ENCODE measurements around the gene EVA1A.

EVA1A gene, protein sequence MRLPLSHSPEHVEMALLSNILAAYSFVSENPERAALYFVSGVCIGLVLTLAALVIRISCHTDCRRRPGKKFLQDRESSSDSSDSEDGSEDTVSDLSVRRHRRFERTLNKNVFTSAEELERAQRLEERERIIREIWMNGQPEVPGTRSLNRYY

DNA sequence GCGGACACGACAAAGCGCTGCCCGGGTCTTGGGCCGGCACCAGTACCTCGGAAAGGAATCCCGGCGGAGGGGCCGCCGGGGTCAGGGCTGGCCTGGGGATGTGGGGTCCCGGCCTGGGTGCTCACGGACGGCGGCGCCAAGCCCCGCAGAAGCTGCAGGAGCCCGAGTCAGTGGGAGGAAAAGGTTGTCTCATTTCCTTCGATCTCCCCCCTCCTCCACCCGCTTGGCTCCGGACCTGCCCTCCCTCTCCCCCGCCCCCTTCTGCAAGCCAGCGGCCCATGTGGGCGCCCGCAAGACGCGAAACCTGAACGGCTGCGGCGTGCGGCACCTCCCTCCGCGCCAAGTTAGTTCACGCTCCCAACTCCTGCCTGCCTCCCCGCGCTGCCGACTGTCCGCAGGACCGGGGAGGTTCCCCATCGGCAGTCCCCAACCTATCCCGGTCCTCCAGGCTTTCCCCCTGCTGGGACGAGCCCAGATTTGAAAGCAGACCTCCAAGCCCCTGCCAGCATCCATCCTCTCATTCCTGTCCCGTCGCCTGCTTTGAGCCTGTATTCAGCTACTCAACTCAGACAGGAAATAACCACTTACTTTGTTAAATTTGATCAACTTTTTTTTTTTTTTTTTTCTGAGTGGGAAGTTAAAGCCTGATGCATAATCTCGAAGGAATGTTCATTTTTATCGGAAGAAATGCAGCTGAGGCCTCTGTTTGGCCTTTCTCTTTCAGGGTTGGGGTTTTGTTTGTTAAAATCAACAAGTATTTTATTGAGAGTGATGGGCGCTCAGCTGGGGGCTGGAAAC, at the start of gene EVA1A:
Gene EVA1A, minus strand, starts transcription at position 172 of the 798 bp plus-strand sequence. CDS start 42,799 bp downstream, outside the sequence.
- DNase-seq (ENCODE audit: low read depth in 3 of 3): peak in 1 of 3 donors; percentile 3

DNA sequence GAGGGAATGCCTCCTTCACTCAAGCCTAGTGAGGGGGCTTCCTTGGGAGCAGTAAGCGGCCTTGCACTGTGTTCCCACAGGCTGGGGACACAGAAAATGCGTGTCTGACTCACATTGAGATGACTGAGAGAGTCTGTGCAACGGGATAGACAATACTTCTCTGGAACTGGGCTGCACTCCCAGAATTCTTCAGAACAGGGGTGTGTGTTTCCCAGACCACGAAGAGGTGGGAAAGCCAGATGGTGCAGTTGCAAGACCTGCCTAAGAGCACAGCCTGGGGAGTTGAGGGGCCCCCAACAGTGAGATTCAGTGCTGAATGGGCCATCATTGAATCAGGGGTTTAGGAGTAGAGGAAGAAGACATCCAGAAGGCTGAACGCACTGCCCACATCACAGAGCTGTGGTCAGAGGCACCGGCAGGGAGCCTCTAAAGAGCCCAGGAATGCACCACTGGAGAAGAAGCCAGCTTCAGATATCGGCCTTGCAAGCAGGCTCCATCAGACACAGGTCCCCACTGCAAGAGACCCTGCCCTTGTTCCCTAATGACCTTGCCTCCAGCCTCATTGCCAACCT, 49.3 kb upstream of the EVA1A start:
- no peak for DNase-seq (ENCODE audit: low read depth in 3 of 3)

DNA sequence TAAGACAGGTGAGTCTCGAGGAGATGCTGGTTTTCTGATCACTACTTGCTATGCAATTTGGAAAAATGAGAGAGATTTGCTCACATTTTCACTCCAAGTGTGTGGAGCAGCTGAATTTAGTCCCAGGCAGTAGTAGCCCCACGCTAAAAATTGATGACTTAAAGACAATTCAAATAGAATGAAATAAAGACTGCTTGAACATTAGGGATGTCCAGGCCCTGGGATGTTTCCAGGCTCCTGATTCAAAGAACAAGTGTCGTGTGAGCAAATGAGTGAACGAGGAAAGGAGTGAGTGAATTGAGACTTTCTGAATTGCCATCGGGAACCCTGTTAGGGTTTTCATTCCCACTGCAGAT, 48.6 kb upstream of the EVA1A start:
- no peak for DNase-seq (ENCODE audit: low read depth in 3 of 3)

DNA sequence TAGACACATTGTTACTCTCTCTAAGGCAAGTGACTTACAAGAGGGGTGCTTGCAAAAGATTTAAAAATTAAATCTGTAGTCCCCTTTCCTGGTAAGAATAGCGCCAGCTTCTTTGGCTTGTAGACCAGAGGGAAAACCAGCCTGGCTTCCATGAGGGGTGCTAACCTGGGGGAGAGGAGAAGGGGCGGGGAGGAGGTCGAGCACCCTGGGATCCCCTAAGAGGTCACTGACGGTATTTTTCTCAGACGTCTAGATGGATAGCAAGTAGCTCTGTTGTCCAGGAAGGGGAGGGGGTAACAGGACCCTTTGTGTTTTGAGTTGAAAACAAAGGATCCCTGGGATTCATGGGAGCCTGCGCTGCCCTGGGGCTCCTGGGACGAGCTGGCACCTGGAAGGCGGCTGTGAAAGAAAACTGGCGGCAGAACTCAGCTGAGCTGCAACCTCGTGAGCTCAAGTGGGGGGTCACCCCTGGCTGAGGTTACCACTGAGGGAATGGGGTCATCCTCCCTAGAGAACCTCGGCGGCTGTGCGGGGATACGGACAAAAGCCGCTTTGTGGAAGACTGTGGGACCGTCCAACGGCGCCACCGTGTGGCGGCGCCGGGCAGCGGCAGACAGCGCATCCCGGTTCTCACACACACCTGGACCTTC, 48.1 kb upstream of the EVA1A start:
- peak; percentile 19 to 21 (median 21) for DNase-seq (ENCODE audit: low read depth in 3 of 3)

DNA sequence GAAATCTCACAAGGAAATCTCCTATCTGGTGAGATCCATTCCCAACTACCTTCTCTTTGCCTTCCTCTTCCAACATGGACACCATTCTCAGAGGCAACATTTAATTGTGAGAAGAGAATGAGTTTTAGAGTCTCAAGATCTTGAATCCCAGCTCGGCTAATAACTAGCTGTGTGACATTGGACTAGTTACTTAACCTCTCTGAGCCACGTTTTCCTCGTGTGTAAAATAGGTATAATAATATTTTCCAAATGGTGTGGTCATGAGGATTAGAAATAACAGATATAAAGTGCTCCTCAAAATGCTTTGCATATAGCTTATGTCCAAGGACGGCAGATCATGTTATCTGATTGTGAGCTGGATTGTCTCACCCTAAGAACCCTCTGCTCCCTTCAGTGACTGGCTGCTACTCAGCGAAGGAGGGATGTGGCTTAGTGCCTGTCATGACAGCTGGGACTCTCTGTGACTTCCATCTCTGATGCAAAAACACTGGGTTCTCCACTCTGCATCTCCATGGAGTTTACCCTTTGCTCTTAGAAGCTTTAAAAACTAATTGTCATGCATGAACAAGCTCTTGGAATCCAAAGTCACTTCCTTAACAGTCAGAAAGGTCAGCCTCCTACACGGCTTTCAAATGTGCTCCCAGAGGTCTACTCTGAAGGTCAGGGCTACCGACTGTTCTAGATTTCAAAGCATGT, 47.4 kb upstream of the EVA1A start:
- DNase-seq (ENCODE audit: low read depth in 3 of 3): no peak

DNA sequence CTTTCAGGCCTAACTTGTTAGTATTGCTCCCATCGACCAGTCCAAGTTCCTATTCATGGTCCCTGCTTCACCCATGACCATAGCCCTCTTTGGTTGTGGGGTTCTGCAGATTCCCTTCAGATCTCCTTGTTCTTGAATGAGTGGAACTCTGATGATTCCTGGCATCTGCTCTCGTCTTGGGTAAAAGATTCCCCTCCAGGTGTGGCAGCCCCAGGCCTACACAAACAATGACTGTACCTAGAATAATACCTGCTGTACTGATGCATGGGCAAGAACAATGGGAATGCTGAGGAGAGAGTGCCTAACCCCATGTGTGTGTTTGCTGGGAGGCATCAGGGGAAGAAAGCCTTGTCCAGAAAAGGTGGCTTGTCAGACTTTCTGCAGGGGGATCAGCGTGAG, 46.7 kb upstream of the EVA1A start:
- no peak for DNase-seq (ENCODE audit: low read depth in 3 of 3)

DNA sequence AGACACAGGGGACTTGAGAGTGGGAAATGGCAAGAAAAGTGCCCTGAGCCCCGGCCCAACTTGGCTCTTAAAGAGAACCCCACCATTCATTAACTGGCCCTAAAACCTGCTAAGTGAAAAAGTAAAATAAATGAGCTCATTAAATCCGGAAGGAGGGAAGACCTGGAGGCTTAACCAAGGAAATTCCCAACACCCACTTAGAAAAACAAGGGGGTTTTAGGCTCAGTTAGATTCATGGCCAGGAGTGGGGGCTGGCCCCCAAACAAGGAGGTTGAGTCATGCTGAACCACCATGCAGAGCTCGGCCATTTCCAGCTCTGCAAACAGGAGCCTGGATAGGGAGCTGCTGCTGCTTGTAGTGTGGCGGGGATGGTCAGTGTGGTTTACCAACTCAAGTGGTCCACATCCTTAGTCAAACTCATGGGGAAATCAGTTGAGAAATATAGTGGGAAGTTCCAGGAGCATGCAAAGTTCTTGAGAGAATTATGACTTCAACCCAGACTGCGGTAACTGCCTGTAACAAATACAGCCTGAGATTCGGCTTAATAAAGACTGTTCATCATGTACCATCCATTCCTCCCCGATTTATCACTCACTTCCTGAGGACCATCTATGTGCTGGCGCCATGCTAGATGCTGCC, 46.1 kb upstream of the EVA1A start:
- DNase-seq (ENCODE audit: low read depth in 3 of 3): no peak

DNA sequence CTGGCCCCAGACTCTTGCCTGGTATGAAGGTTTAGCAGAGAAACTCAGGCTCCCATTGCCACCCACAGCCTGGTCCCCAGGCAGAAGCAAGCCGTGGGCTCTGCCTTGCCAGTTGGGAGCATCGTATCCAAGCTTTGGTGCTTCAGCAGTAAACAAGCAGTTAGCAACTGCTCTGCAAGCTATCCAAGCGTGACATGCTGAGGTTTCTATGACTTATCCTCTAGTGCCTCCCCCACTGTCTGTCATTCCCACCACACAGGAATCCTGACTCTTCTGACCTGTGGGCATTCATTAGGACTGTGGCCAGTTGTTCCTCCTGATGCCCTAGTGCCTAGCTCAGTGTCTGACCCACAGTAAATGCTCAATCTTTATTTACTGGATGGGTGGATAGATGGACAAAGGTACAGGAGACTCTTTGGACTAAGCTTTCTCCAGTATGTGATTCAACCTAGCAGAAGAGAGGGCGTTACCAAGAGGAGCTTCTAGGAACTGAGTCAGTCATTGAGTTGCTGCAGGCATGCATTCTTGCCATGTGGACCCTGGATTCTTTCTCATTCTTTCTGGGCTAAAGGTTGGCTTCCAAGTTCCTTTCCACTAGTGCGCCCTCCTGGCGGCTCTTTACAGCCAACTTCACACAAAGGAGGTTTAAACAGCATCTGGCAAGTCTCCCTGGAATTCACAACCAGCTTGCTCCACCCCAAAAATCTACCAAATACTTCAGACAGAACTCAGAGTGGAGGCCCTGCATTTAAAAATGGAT, 45.2 kb upstream of the EVA1A start:
- DNase-seq (ENCODE audit: low read depth in 3 of 3): no peak

DNA sequence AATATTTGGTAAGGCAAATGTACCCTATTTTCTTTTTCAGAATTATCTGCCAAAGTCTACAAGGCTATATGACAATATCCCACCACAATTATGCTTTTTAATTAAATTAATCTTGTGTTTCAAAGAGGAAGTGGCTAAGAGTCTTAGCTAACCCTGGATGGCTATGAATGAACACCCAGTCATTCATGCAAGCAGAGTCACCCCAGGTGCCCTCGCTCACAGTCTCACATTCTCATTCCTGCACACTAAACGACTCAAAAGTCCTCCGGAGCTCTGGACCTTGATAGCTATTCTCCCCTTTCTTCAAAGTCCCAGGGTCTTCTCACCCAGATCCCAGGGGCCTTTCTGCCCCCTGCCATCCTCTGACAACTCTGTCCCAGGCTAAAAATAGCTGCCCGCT, 43.7 kb upstream of the EVA1A start:
- no peak for DNase-seq (ENCODE audit: low read depth in 3 of 3)

DNA sequence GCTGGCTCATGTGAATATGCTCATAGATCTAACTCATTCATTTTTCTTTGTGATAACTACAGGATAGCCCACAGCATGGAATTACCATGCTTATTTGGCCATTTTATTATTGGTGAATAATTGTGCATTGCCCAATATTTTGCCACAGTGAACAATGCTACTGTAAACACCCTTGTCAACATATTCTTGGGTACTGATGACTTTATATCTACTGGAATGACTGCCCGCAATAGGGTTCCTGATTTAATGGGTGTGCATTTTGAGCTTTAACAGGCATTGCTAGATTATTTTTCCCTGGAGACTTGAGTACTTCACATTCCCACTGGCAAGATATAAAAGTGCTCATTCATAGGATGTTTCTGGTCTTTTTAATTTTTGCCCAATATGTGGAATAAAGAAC, 42.7 kb upstream of the EVA1A start:
- no peak for DNase-seq (ENCODE audit: low read depth in 3 of 3)

DNA sequence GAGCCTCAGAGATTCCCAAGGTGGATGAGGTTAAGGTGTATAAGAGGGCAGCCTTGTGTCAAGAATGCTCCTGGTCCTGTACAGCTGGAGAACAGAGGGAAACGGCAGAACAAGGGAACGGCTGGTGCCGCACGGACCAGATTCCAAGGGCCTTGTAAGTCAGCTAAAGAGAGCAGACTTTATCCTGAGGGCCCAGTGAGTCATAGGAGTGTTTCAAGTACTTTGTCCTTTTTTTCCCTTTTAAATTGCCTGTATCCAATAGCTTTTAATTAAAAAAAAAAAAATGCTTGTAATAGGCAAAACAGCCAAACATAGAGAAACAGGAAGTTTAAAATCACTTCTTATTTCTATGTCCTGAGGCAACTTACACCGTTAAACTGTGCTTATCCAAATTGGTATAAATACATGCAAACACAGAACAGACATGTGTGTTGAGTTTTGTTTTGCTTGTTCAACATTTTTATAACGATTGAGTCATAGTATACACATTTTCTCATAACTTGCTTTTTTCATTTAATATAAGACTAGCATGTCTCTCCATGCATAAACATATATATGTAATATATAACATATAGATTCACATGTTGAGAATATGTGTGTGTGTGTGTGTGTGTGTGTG, 42.1 kb upstream of the EVA1A start:
- DNase-seq (ENCODE audit: low read depth in 3 of 3): no peak

DNA sequence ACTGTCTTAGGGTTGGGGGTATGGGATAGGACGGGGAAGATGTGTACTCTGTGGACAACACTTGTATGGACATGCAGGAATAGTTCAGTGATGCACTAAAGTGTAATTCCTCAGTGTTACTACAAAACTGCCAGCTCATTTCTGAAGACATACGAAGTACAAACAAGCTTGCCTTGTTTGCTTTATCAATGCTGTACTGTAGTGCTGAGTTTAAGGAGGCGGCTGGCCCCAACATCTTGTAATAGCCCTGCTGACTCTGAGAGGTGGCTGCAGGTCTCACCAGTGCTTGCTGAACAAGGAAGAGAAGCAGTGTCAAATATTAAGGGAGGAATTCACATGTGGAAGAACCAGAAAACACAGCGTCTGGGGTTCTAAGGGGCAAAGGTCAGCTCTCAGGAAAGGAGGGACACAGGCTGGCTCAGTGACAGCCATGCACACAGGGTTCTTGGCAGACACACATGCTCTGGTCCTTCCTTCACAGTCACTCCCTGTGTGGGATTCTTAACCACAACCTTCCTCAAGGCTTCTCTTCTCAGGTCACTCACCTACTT, 39.8 kb upstream of the EVA1A start:
- no peak for DNase-seq (ENCODE audit: low read depth in 3 of 3)

DNA sequence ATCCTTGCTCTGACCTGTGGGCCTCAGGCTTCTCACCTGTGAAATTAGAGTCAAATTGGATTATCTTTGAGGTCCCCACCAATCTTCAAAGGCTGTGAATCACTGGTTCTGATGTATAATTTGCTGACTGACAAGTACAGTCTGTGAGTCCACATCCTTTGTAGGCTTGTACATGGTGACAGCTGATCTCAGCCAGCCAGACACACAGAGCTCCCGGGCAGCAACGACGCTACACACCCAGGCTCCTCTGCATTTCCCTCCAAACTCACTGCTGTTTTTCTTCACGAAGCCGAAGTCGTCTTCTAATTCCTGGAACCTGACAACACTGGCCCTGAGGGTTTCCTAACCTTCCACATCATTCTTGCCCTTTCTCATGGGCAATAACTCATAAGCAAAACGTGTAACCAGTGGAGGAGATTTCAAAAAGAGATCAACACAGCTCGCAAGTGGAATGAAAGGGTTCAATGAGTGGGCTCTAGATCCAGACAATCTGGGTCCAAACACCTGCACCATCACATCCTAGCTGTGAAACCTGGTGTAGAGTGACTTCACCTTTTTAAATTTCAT, 37.9 kb upstream of the EVA1A start:
- no peak for DNase-seq (ENCODE audit: low read depth in 3 of 3)

DNA sequence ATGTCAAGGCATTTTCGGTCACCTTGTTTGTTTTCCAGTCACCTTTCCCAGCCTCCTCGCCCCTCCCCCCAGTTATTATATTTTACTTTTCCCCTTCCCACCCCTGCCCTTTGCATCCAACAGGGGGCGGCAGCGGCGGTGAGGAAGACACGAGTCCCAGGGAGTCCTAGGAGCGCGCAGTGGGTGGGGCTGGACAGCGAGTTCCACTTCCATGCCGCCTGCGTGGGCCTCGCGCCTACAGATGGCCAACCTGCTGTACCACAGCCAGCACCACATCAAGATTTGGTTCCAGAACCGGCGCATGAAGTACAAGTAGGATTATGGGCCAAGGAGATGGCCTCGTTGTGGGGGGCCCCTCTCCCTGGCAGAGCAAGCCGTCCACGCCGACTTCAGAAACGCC, 37.2 kb upstream of the EVA1A start:
- DNase-seq (ENCODE audit: low read depth in 3 of 3): no peak

DNA sequence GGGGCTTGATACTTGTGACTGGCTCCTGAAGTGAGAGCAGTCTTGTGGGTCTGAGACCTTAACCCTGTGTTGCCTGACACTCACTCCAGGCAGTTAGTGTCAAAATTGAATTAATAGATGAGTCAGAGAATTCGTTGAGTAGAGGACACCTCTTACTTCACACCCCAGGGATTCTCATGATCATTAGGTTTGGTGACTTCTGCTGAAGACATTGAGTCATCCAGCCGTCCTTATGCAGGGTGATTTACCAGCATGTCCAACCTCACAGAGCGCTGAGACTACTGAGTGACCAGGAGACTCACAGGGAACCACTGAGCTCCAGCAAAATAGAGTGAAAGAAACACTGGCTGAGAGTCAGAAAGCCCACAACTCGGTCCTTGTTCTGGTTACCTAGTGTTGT, 36.0 kb upstream of the EVA1A start:
- DNase-seq (ENCODE audit: low read depth in 3 of 3): no peak

DNA sequence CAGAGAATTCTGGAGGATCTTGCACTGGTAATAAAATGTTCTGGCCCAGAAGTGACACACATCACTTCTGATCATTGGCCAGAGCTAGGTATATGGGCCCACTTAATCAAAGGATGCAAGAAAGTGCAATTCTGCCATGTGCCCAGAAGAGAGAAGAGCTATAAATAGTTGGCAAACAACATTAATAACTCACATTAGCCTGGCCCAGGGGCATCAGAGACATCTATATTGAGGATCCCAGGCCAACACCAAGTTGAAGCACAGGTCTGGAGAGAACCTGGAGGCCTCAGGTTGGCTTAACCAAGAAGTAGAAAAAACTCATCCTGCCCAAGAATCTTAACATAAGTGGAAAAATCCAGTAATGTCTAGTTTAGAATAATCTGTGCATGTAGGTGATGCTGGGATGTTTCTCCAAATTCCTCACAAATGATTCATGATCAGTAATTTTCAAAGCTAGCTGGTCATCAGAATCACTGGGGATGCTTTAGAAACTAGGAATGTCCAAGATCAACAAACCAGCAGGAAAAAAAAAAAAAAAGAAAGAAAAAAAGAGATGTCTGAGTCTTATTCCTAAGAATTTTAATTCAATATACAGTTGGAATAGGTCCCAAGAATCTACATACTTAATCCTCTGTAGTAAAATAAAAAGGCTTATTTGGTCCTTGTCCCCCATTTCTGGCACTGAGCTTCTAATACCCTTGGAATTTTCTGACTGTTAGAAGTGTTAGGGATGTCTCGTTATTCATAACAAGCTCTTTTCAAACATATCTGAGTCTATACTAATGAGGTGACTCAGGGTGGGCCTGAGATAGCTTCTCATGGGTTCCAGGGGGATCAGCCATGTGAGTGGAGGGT, 35.0 kb upstream of the EVA1A start:
- DNase-seq (ENCODE audit: low read depth in 3 of 3): no peak

DNA sequence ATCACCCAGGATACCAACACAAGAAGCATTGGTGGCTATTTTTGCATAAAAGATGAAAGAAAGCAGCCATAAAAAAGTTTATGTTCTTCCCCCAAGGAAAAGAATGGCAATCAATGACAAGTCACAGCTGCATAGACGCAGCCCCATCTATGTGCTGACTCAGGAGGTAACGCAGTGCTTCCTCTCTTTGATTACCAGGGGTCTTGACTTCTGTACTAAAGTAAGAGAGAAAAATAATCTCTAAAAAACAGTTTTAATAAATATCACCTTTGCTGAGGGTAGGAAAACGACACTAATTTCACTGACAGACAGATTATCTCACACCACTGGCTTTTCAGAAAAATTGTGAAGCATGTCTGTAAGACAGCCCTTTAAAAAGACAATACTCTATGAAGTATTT, 33.9 kb upstream of the EVA1A start:
- no peak for DNase-seq (ENCODE audit: low read depth in 3 of 3)

DNA sequence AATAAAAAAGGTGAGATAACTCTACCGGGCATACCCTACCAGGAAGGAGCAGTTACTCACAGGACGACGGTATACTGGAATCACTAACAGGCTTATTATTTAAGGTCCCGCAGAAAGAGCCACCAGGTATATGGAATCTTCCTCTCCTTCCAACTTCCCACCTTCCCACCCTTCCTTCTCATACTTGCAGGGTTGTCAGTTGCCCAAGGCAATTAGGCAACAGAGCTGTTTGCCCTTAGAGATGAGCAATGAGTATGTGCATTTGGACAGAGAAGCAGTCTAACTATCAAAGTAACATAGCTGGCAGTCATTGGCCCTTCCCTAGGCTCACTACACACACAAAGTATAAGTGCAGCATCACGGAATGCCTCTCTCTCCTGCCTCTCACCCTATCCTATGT, 32.1 kb upstream of the EVA1A start:
- DNase-seq (ENCODE audit: low read depth in 3 of 3): no peak

DNA sequence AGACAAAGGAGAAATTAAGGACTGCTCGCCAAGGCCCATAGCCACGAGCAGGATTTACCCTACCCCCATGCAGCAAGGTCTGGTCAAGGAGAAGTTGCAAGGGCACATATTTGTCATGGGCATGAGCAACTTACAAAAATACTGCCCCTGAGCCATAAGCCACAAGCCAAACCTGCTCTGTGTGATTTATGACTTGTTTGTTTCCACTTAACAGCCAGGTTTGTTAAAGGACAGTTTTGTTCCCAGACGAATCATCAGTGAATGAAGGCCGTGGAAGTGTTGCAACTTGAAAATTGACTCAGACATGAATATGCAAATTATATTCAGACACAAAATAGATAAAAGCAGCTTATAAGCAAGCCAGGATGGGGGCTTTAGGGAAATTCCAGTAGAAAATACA, 31.3 kb upstream of the EVA1A start:
- DNase-seq (ENCODE audit: low read depth in 3 of 3): no peak

All from stimulated activated CD4-positive, alpha-beta T cell treated with anti-CD3 and anti-CD28 coated beads, TNF-alpha, amount 100 ng/mL, for 48 hours (primary cell).